ENCODE measurements around the gene LPP. TPM values are rescaled to one million over a fixed set of nuclear protein-coding genes. Genes with fewer than 3 reads are reported as not detected.

Gene LPP
- total and polyA plus RNA-seq, 8 donors: 4.9 to 84.4 (median 45.9) TPM

- no peak for DNase-seq
- FAIRE-seq: no peak
These were observed 33.1 kb downstream of the LPP start for GRCh38 chr3:188187053-188187452.

DNA sequence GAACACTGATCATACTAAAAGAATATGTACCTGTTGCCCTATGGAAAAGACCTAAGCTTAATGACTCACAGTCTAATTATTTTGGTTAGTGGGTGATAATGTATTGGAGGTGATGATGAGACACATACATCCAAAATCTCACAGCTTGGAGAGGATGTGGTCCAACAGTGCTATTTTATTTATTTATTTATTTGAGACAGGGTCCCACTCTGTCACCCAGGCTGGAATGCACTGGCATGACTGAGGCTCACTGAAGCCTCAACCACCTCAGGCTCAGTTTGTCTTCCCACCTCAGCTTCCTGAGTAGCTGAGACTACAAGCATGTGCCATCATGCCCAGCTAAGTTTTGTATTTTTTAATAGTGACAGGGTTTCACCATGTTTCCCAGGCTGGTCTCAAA lies 35.0 kb downstream of the LPP start:
- no peaks in the 10 kb centered on the region for H3K9me3 ChIP-seq
- FAIRE-seq (no peak), DNase-seq (no peak), ATAC-seq (no peak)
- no peaks in the 10 kb centered on the region for H3K27me3 ChIP-seq
- no peak overlapping the region for H3K27ac ChIP-seq
- intact Hi-C loops (cut with DNase I): no loop called here
- peaks cover 15 to 40% (median 39%) of the 10 kb centered on the region in 3 donors for H3K4me1 ChIP-seq
- no peak overlapping the region for H3K4me3 ChIP-seq
- H3K36me3 ChIP-seq: no peaks in the 10 kb centered on the region
- TF ChIP-seq CTCF (IDR thresholded peaks at IDR 0.05): no peak

More at GRCh38 chr3:188187053-188187452, 33.1 kb downstream of the LPP start:
- TF ChIP-seq CTCF (IDR thresholded peaks at IDR 0.05): no peak
- ATAC-seq: peak; percentile 34 to 51 (median 45)
- H3K4me1 ChIP-seq: peaks cover 15 to 40% (median 39%) of the 10 kb centered on the region in 3 donors
- H3K9me3 ChIP-seq: no peaks in the 10 kb centered on the region
- WGBS, 2 donors: 61 to 68% methylated on average over 2 of the region's 2 CpGs
- H3K27me3 ChIP-seq: no peaks in the 10 kb centered on the region
- H3K27ac ChIP-seq: peak overlapping the region in 1 of 4 donors; percentile 4
- H3K4me3 ChIP-seq: no peak overlapping the region
- H3K36me3 ChIP-seq: no peaks in the 10 kb centered on the region
- intact Hi-C loops (cut with DNase I): no loop called here

DNA sequence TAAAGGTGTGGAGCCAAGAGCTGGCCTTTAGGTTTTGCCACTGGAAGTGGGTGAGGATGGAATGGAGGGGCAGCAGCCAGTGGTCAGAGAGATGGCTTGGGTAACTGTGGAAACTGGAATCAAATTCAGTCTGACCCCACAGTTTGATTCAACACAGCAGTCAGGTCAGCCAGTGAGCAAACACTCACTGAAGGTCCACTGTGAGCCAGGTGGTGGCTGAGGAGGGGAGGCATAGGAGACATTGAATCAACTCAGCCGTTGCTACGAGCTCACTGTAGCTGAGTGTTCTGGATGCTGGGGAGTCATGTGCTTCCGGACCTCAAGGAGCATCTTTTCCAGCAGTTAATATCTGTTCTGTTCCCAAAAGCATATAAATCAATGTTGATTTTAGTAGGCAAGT lies 37.5 kb downstream of the LPP start:
- no peak for DNase-seq
- FAIRE-seq: no peak
- Histone ChIP-seq H3K27ac (no peak overlapping the region), H3K36me3 (no peaks in the 10 kb centered on the region), H3K9me3 (no peaks in the 10 kb centered on the region), H3K4me3 (no peak overlapping the region), H3K27me3 (no peaks in the 10 kb centered on the region), H3K4me1 (peaks cover 9 to 23% (median 15%) of the 10 kb centered on the region in 3 donors)
- TF ChIP-seq CTCF (IDR thresholded peaks at IDR 0.05): no peak
- peak in 2 of 4 donors; percentile 58 to 67 for ATAC-seq
- WGBS, 2 donors: 78 to 87% methylated on average over 3 of the region's 3 CpGs
- intact Hi-C loops (cut with DNase I): no loop called here

DNA sequence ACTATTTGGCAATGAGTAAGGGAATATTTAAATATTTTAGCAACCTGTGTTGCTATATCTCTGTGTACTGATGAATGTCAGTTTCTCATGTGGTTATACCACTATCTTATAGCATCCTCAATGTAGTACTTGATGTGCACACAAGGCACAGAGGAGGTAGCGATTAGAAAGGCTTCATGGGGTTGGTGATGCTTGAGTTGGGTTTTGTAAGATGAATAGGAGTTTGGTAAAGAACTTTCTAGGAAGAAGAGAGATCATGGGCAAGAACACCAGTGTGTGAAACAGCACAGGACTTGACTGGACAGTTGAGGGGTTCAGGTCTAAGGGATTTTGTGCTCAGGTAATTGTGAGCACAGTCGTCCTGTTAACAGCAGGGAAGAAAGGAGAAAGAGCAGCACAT lies 38.1 kb downstream of the LPP start:
- WGBS, 2 donors: 98 to 100% methylated on average over 2 of the region's 2 CpGs
- FAIRE-seq: no peak
- no peak for DNase-seq

More for the DNA sequence above, 38.1 kb downstream of the LPP start:
- Histone ChIP-seq H3K4me3 (no peak overlapping the region), H3K36me3 (no peaks in the 10 kb centered on the region), H3K9me3 (no peaks in the 10 kb centered on the region), H3K27ac (no peak overlapping the region), H3K27me3 (no peaks in the 10 kb centered on the region), H3K4me1 (peaks cover 9 to 18% (median 10%) of the 10 kb centered on the region in 3 donors)
- intact Hi-C loops (cut with DNase I): no loop called here
- no peak for TF ChIP-seq CTCF (IDR thresholded peaks at IDR 0.05)
- no peak for ATAC-seq
